Sciatic nerve (tissue), 2 donors: ENCODE data around the gene WWOX. TPM values are rescaled to one million over a fixed set of nuclear protein-coding genes. Genes with fewer than 3 reads are reported as not detected.

Source experiments
- ATAC-seq: fragments of 200-7000 bp; cut with Tn5 transposase; one replicate; pipeline ENCODE4 v1.9.1; 2020; ENCODE audit warnings: mild to moderate bottlenecking, moderate library complexity
- DNase-seq: peaks from one replicate; pipeline ENCODE4 v3.0.0-alpha.2; 2020; ENCODE audit warnings: low spot score
- intact Hi-C: fragments of 100-400 bp; cut with DNase I; formaldehyde crosslinking; loops from one replicate; pipeline ENCODE4 v1.14.2; 2022
- total RNA-seq: library from RNA; stranded (reverse); fragmentation: NEBNext Ultra II Directional; extraction: Animal tissue kit (Norgen Biotek cat#: 25700); gene quantifications from one replicate; pipeline ENCODE4 v1.2.1, GENCODE V29; 2021
- donor health status: DM: no; HTN: no; CAD: no.
- donor health status: DM: no; HTN: no; CAD: no.

The WWOX gene
- total RNA-seq, 1 donor from 2014 or later, result 30.7 TPM

GRCh38 chr16:78823027-78823426, 723.6 kb downstream of the WWOX start:
- intact Hi-C loops, result no loop called here
- no peak for DNase-seq
- ATAC-seq, result no peak

- no peak for DNase-seq
- no peak for ATAC-seq
- intact Hi-C loops, result no loop called here
Observed at GRCh38 chr16:78829280-78829679, 729.8 kb downstream of the WWOX start.

GRCh38 chr16:78830599-78830998, 731.1 kb downstream of the WWOX start:
- DNase-seq, result no peak
- intact Hi-C loops, result no loop called here
- ATAC-seq, result no peak

- intact Hi-C loops, result no loop called here
- DNase-seq (no peak), ATAC-seq (no peak)
Observed at GRCh38 chr16:78832100-78832499, 732.6 kb downstream of the WWOX start.

- intact Hi-C loops, result no loop called here
- ATAC-seq, result no peak
- no peak for DNase-seq
Observed at GRCh38 chr16:78836802-78837491, 737.5 kb downstream of the WWOX start.

- ATAC-seq (no peak), DNase-seq (no peak)
- intact Hi-C loops, result no loop called here
Observed at GRCh38 chr16:78837706-78838105, 738.3 kb downstream of the WWOX start.

GRCh38 chr16:78838276-78838675, 738.8 kb downstream of the WWOX start:
- intact Hi-C loops, result no loop called here
- no peak for DNase-seq
- ATAC-seq, result no peak

GRCh38 chr16:78842950-78843349, 743.5 kb downstream of the WWOX start:
- intact Hi-C loops, result no loop called here
- ATAC-seq (no peak), DNase-seq (no peak)

GRCh38 chr16:78843978-78844377, 744.5 kb downstream of the WWOX start:
- no peak for ATAC-seq

GRCh38 chr16:78844682-78845081, 745.2 kb downstream of the WWOX start:
- DNase-seq (no peak), ATAC-seq (no peak)
- intact Hi-C loops, result no loop called here

More at GRCh38 chr16:78843978-78844377, 744.5 kb downstream of the WWOX start:
- intact Hi-C loops, result no loop called here
- DNase-seq, result no peak

GRCh38 chr16:78851266-78851665, 751.8 kb downstream of the WWOX start:
- DNase-seq, result no peak
- ATAC-seq, result no peak
- intact Hi-C loops, result no loop called here

- no peak for DNase-seq
- ATAC-seq, result no peak
- intact Hi-C loops, result no loop called here
Observed at GRCh38 chr16:78852081-78852635, 752.7 kb downstream of the WWOX start.

- ATAC-seq, result no peak
- intact Hi-C loops, result no loop called here
- no peak for DNase-seq
Observed at GRCh38 chr16:78862022-78862421, 762.6 kb downstream of the WWOX start.

GRCh38 chr16:78866521-78866920, 767.1 kb downstream of the WWOX start:
- intact Hi-C loops, result no loop called here
- DNase-seq, result no peak
- no peak for ATAC-seq

- intact Hi-C loops, result no loop called here
- no peak for ATAC-seq
- DNase-seq, result no peak
Observed at GRCh38 chr16:78869492-78869891, 770.0 kb downstream of the WWOX start.

GRCh38 chr16:78871241-78871640, 771.8 kb downstream of the WWOX start:
- DNase-seq (no peak), ATAC-seq (no peak)
- intact Hi-C loops, result no loop called here

GRCh38 chr16:78876671-78877070, 777.2 kb downstream of the WWOX start:
- DNase-seq, result no peak
- no peak for ATAC-seq
- intact Hi-C loops, result no loop called here

- ATAC-seq (no peak), DNase-seq (no peak)
- intact Hi-C loops, result no loop called here
Observed at GRCh38 chr16:78877114-78877655, 777.7 kb downstream of the WWOX start.

- intact Hi-C loops, result no loop called here
- no peak for DNase-seq
- ATAC-seq, result no peak
Observed at GRCh38 chr16:78878570-78878969, 779.1 kb downstream of the WWOX start.

- ATAC-seq (no peak), DNase-seq (no peak)
- intact Hi-C loops, result no loop called here
Observed at GRCh38 chr16:78879011-78879410, 779.6 kb downstream of the WWOX start.

GRCh38 chr16:78882150-78882549, 782.7 kb downstream of the WWOX start:
- DNase-seq (no peak), ATAC-seq (no peak)
- intact Hi-C loops, result no loop called here
